IMR-90 (cell line): ENCODE measurements around the gene DYTN. TPM values are rescaled to one million over a fixed set of nuclear protein-coding genes. Genes with fewer than 3 reads are reported as not detected.

Source experiments
- ATAC-seq: fragments of 200-7000 bp; cut with Tn5 transposase; 2 replicates; pipeline ENCODE4 v1.9.1; 2020; ENCODE audit warnings: low read depth, mild to moderate bottlenecking, moderate library complexity
- BruUV-seq: library from RNA; stranded (reverse); fragments of 400-500 nt; replicated peaks from 2 replicates; lab custom pipeline; 2021; lab: Mats Ljungman, UMichigan
- CTCF ChIA-PET: fragments of 300-600 bp; formaldehyde crosslinking; extraction: SDS; loops from one replicate; lab custom pipeline; 2021; ENCODE audit warnings: antibody characterized with exemption; lab: Yijun Ruan, JAX
- POLR2A ChIA-PET: fragments of 300-600 bp; sonication (Branson Sonifier 250); formaldehyde crosslinking; loops from one replicate; lab custom pipeline; 2022; ENCODE audit warnings: antibody characterized with exemption; ENCODE audit not compliant: unreplicated experiment; lab: Charles Lee
- DNase-seq: peaks from one replicate; pipeline ENCODE4 v3.0.0; 2013
- H2AFZ ChIP-seq: replicated peaks from 2 replicates; pipeline ENCODE3; 2013; ENCODE audit warnings: low read length, mild to moderate bottlenecking; ENCODE audit not compliant: poor library complexity
- H2AK5ac ChIP-seq: 2 replicates; pipeline ENCODE4 v1.6.1; 2013; ENCODE audit warnings: low read depth, low read length, inconsistent platforms
- H2AK9ac ChIP-seq: replicated peaks from 2 replicates; pipeline ENCODE3; 2013; ENCODE audit warnings: mild to moderate bottlenecking, low read depth, low read length, moderate library complexity; ENCODE audit not compliant: poor library complexity
- H2BK120ac ChIP-seq: 2 replicates; pipeline ENCODE4 v1.6.1; 2013; ENCODE audit warnings: low read depth, low read length, inconsistent platforms
- H2BK15ac ChIP-seq: 3 replicates; pipeline ENCODE4 v1.6.1; 2013; ENCODE audit warnings: low read depth, low read length, inconsistent platforms
- H2BK20ac ChIP-seq: 2 replicates; pipeline ENCODE4 v1.6.1; 2013; ENCODE audit warnings: low read depth, mild to moderate bottlenecking, inconsistent platforms, low read length, moderate library complexity
- H2BK5ac ChIP-seq: 2 replicates; pipeline ENCODE4 v1.6.1; 2013; ENCODE audit warnings: mild to moderate bottlenecking, low read depth, low read length, inconsistent platforms; ENCODE audit not compliant: poor library complexity, severe bottlenecking
- H3K14ac ChIP-seq: replicated peaks from 2 replicates; pipeline ENCODE4 v1.6.1; 2013; ENCODE audit warnings: low read depth, low read length, inconsistent platforms
- H3K18ac ChIP-seq: 2 replicates; pipeline ENCODE4 v1.6.1; 2013; ENCODE audit warnings: low read depth, low read length, control low read depth
- H3K23ac ChIP-seq: 2 replicates; pipeline ENCODE4 v1.6.1; 2013; ENCODE audit warnings: low read depth, low read length, inconsistent platforms
- H3K27ac ChIP-seq: 2 replicates; pipeline ENCODE4 v1.5.1; 2013; ENCODE audit warnings: mild to moderate bottlenecking, control low read depth, low read length; ENCODE audit not compliant: insufficient read depth
- H3K27me3 ChIP-seq: 2 replicates; pipeline ENCODE4 v1.6.1; 2013; ENCODE audit warnings: low read length; ENCODE audit not compliant: control insufficient read depth, insufficient read depth
- H3K36me3 ChIP-seq: 2 replicates; pipeline ENCODE4 v1.6.1; 2013; ENCODE audit warnings: low read length, mixed read lengths; ENCODE audit not compliant: control insufficient read depth, insufficient read depth
- H3K4ac ChIP-seq: 2 replicates; pipeline ENCODE4 v1.6.1; 2013; ENCODE audit warnings: low read depth, low read length, inconsistent platforms
- H3K4me1 ChIP-seq: 2 replicates; pipeline ENCODE4 v1.6.1; 2013; ENCODE audit warnings: low read length, mixed read lengths; ENCODE audit not compliant: control insufficient read depth, insufficient read depth
- H3K4me2 ChIP-seq: 2 replicates; pipeline ENCODE4 v1.6.1; 2013; ENCODE audit warnings: low read depth, mild to moderate bottlenecking, control low read depth, low read length, moderate library complexity
- H3K4me3 ChIP-seq: 2 replicates; pipeline ENCODE4 v1.5.1; 2013; ENCODE audit warnings: low read depth, mild to moderate bottlenecking, control low read depth, low read length, moderate library complexity; ENCODE audit not compliant: insufficient read depth
- H3K56ac ChIP-seq: 2 replicates; pipeline ENCODE4 v1.6.1; 2013; ENCODE audit warnings: low read length, inconsistent platforms; ENCODE audit not compliant: insufficient read depth; ENCODE audit errors: extremely low read depth
- H3K79me1 ChIP-seq, 2 experiments: 2 replicates each; pipeline ENCODE4 v1.6.1; 2013; ENCODE audit warnings: low read length in 2 of 2, inconsistent platforms in 1 of 2, low read depth in 1 of 2
- H3K9ac ChIP-seq: 2 replicates; pipeline ENCODE4 v1.6.1; 2013; ENCODE audit warnings: low read depth, low read length, control low read depth
- H3K9me1 ChIP-seq: 2 replicates; pipeline ENCODE4 v1.6.1; 2013; ENCODE audit warnings: low read length, inconsistent platforms; ENCODE audit not compliant: insufficient read depth
- H3K9me3 ChIP-seq: 2 replicates; pipeline ENCODE4 v1.6.1; 2013; ENCODE audit warnings: low read length; ENCODE audit not compliant: control insufficient read depth, insufficient read depth
- H4K20me1 ChIP-seq: 2 replicates; pipeline ENCODE4 v1.6.1; 2013; ENCODE audit warnings: low read length, inconsistent platforms; ENCODE audit not compliant: insufficient read depth
- H4K5ac ChIP-seq: 2 replicates; pipeline ENCODE4 v1.6.1; 2013; ENCODE audit warnings: mild to moderate bottlenecking, low read depth, low read length, control low read depth
- H4K8ac ChIP-seq, 2 experiments: 2 replicates each; pipeline ENCODE4 v1.6.1; 2013; ENCODE audit warnings: low read depth in 2 of 2, low read length in 2 of 2, control low read depth in 1 of 2, inconsistent platforms in 1 of 2
- H4K91ac ChIP-seq: 2 replicates; pipeline ENCODE4 v1.6.1; 2013; ENCODE audit warnings: low read depth, low read length, inconsistent platforms; ENCODE audit not compliant: insufficient read depth
- BHLHE40 ChIP-seq: fragments of 150-350 bp; IDR thresholded peaks from 2 replicates; pipeline ENCODE4 v1.6.1; 2016; ENCODE audit warnings: mild to moderate bottlenecking, low read depth, low read length
- CEBPB ChIP-seq: IDR thresholded peaks from 2 replicates; pipeline ENCODE4 v1.6.1; 2012; ENCODE audit warnings: low read depth, low read length, improper control_type of control experiment
- CHD1 ChIP-seq: IDR thresholded peaks from 2 replicates; pipeline ENCODE4 v1.6.1; 2012; ENCODE audit warnings: low read depth, low read length, improper control_type of control experiment
- CTCF ChIP-seq: conservative IDR thresholded peaks from 2 replicates; pipeline ENCODE4 v1.5.1; 2012; ENCODE audit warnings: mild to moderate bottlenecking, low read depth, low read length, improper control_type of control experiment
- ELK1 ChIP-seq: fragments of 150-350 bp; IDR thresholded peaks from 2 replicates; pipeline ENCODE4 v1.6.1; 2016; ENCODE audit warnings: low read depth, mild to moderate bottlenecking, low read length, moderate library complexity, borderline replicate concordance
- FOS ChIP-seq: fragments of 150-350 bp; IDR thresholded peaks from 2 replicates; pipeline ENCODE4 v1.6.1; 2016; ENCODE audit warnings: low read depth, low read length
- MAFK ChIP-seq: IDR thresholded peaks from 2 replicates; pipeline ENCODE4 v1.6.1; 2012; ENCODE audit warnings: low read depth, low read length, improper control_type of control experiment
- MAZ ChIP-seq: IDR thresholded peaks from 2 replicates; pipeline ENCODE4 v1.6.1; 2012; ENCODE audit warnings: low read depth, mild to moderate bottlenecking, low read length, improper control_type of control experiment, moderate library complexity, borderline replicate concordance
- MXI1 ChIP-seq: IDR thresholded peaks from 2 replicates; pipeline ENCODE4 v1.6.1; 2012; ENCODE audit warnings: low read depth, mild to moderate bottlenecking, low read length, moderate library complexity, borderline replicate concordance
- NFE2L2 ChIP-seq: fragments of 150-350 bp; IDR thresholded peaks from 2 replicates; pipeline ENCODE4 v1.6.1; 2016; ENCODE audit warnings: low read depth, mild to moderate bottlenecking, low read length
- POLR2A ChIP-seq: IDR thresholded peaks from 2 replicates; pipeline ENCODE4 v1.6.1; 2012; ENCODE audit warnings: mild to moderate bottlenecking, low read depth, low read length
- RAD21 ChIP-seq: IDR thresholded peaks from 2 replicates; pipeline ENCODE4 v1.6.1; 2012; ENCODE audit warnings: low read length, improper control_type of control experiment
- RCOR1 ChIP-seq: IDR thresholded peaks from 2 replicates; pipeline ENCODE4 v1.6.1; 2012; ENCODE audit warnings: mild to moderate bottlenecking, low read length, improper control_type of control experiment; ENCODE audit not compliant: insufficient replicate concordance
- RFX5 ChIP-seq: IDR thresholded peaks from 2 replicates; pipeline ENCODE4 v1.8.0; 2012; ENCODE audit warnings: low read depth, mild to moderate bottlenecking, low read length, moderate library complexity
- SMC3 ChIP-seq: fragments of 150-350 bp; IDR thresholded peaks from 2 replicates; pipeline ENCODE4 v1.6.1; 2016; ENCODE audit warnings: low read depth, mild to moderate bottlenecking, antibody characterized with exemption, low read length, moderate library complexity
- USF2 ChIP-seq: fragments of 150-350 bp; IDR thresholded peaks from 2 replicates; pipeline ENCODE4 v1.6.1; 2017; ENCODE audit warnings: mild to moderate bottlenecking, antibody characterized with exemption, low read length, low read depth
- WGBS, 2 experiments: methylation state at CpG; one replicate each; pipeline versions ENCODE4 v1.1.5 to v1.1.7; 2013; ENCODE audit warnings: missing lambda C conversion rate in 2 of 2; ENCODE audit not compliant: insufficient read length in 1 of 2; ENCODE audit errors: extremely low coverage in 2 of 2; 5-methylcytosine and 5-hydroxymethylcytosine counted together
- dilution Hi-C: fragments of 300-500 bp; cut with HindIII; formaldehyde crosslinking; loops from one replicate; pipeline ENCODE4 v1.14.3; 2018; ENCODE audit warnings: low sequenced_read_pairs; ENCODE audit not compliant: unreplicated experiment
- in situ Hi-C: fragments of 300-500 bp; cut with MboI; formaldehyde crosslinking; loops from 3 replicates; pipeline ENCODE4 v1.14.3; 2019; ENCODE audit warnings: low sequenced_read_pairs, inconsistent platforms, mixed read lengths
- intact Hi-C: fragments of 100-400 bp; cut with micrococcal nuclease; formaldehyde crosslinking; loops from 2 replicates; pipeline ENCODE4 v1.10.0; 2022
- polyA plus RNA-seq, 3 experiments: library from polyadenylated mRNA; depleted of rRNA; stranded (reverse); fragments of >200 nt; gene quantifications; 2 replicates each; pipeline ENCODE4 v1.2.3, GENCODE V29; 2012; ENCODE audit warnings: low replicate concordance in 1 of 3
- total RNA-seq: library from RNA; depleted of rRNA; stranded (reverse); fragments of >200 nt; gene quantifications from 2 replicates; pipeline ENCODE4 v1.2.3, GENCODE V29; 2012

Gene DYTN
- total and polyA plus RNA-seq, 2 of the 4 experiments (the other 2 are of a cell fraction) = not detected

GRCh38 chr2:206740800-206741199 lies 22.6 kb upstream of the DYTN start:
- no peak overlapping the region for H2AK5ac ChIP-seq
- no TSS peak for BruUV-seq
- no peak overlapping the region for H3K23ac ChIP-seq
- no peak overlapping the region for H2BK5ac ChIP-seq
- ChIA-PET CTCF (no interaction called here), POLR2A (no interaction called here)
- no peak overlapping the region for H3K56ac ChIP-seq
- H3K4me3 ChIP-seq = no peak overlapping the region
- H4K20me1 ChIP-seq = no peaks in the 10 kb centered on the region
- no peak overlapping the region for H2BK15ac ChIP-seq
- H2BK20ac ChIP-seq = no peak overlapping the region
- no peaks in the 10 kb centered on the region for H3K36me3 ChIP-seq
- in situ Hi-C loops (no loop called here), intact Hi-C loops (no loop called here), dilution Hi-C loops (no loop called here)
- H3K27me3 ChIP-seq = no peaks in the 10 kb centered on the region
- no peak overlapping the region for H3K4me2 ChIP-seq
- no peak overlapping the region for H3K14ac ChIP-seq
- H3K9me3 ChIP-seq = no peaks in the 10 kb centered on the region
- no peaks in the 10 kb centered on the region for H3K9me1 ChIP-seq
- H2BK120ac ChIP-seq = no peak overlapping the region
- H3K9ac ChIP-seq = no peak overlapping the region
- no peaks in the 10 kb centered on the region for H3K79me1 ChIP-seq
- no peak overlapping the region for H3K27ac ChIP-seq
- H4K91ac ChIP-seq = no peak overlapping the region
- H3K4me1 ChIP-seq = no peaks in the 10 kb centered on the region
- H3K18ac ChIP-seq = no peak overlapping the region
- no peak overlapping the region for H4K5ac ChIP-seq
- ATAC-seq (no peak), DNase-seq (no peak)
- no peak overlapping the region for H2AK9ac ChIP-seq
- H3K4ac ChIP-seq = no peak overlapping the region
- no peak overlapping the region for H4K8ac ChIP-seq
- no CpG with 5 or more reads among the region's 2 CpGs for WGBS, 2 experiments
- H2AFZ ChIP-seq = no peak overlapping the region
- no peak for TF ChIP-seq ELK1
- TF ChIP-seq CTCF = no peak
- TF ChIP-seq POLR2A = no peak
- no peak for TF ChIP-seq RFX5
- no peak for TF ChIP-seq MAFK
- no peak for TF ChIP-seq CEBPB
- no peak for TF ChIP-seq MXI1
- no peak for TF ChIP-seq MAZ
- TF ChIP-seq USF2 = no peak
- no peak for TF ChIP-seq CHD1
- TF ChIP-seq SMC3 = no peak
- no peak for TF ChIP-seq RAD21
- TF ChIP-seq NFE2L2 = no peak
- TF ChIP-seq RCOR1 = no peak
- TF ChIP-seq FOS = no peak
- TF ChIP-seq BHLHE40 = no peak
